Left lung (tissue), 10 donors: Measurements from ENCODE around the gene SPOPL. TPM values are rescaled to one million over a fixed set of nuclear protein-coding genes. Genes with fewer than 3 reads are reported as not detected.

Source experiments
- ATAC-seq: fragments of 200-7000 bp; cut with Tn5 transposase; one replicate; pipeline ENCODE4 v1.9.1; 2020; ENCODE audit warnings: moderate library complexity
- DNase-seq, 4 donors: peaks; one replicate each; pipeline ENCODE4 v3.0.0-alpha.2; 2013 to 2020
- H3K27ac ChIP-seq, 2 donors: fragments of 200-600 bp; sonication (generic) in 1 of 2; one replicate each; pipeline versions ENCODE4 v1.5.0 to v1.8.0; 2020 to 2021
- H3K27me3 ChIP-seq, 2 donors: fragments of 200-600 bp; sonication (generic) in 1 of 2; one replicate each; pipeline versions ENCODE4 v1.5.0 to v1.8.0; 2020 to 2021
- H3K36me3 ChIP-seq, 2 donors: fragments of 200-600 bp; sonication (generic) in 1 of 2; one replicate each; pipeline versions ENCODE4 v1.5.0 to v1.8.0; 2020 to 2021
- H3K4me1 ChIP-seq, 2 donors: fragments of 200-600 bp; one replicate each; pipeline ENCODE4 v1.8.0; 2021
- H3K4me3 ChIP-seq, 2 donors: fragments of 200-600 bp; sonication (generic) in 1 of 2; one replicate each; pipeline versions ENCODE4 v1.5.0 to v1.8.0; 2020 to 2021; ENCODE audit warnings: mild to moderate bottlenecking in 1 of 2
- H3K9me3 ChIP-seq, 2 donors: fragments of 200-600 bp; sonication (generic) in 1 of 2; one replicate each; pipeline versions ENCODE4 v1.5.0 to v1.8.0; 2020 to 2021
- CTCF ChIP-seq, 2 donors: fragments of 200-600 bp; sonication (generic) in 1 of 2; IDR thresholded peaks; one replicate each; pipeline versions ENCODE4 v1.5.0 to v1.8.0; 2021; ENCODE audit warnings: antibody characterized with exemption in 2 of 2
- intact Hi-C, 2 donors: fragments of 100-400 bp; cut with DNase I; formaldehyde crosslinking; loops; one replicate each; pipeline versions ENCODE4 v1.11.2 to v1.14.2; 2022
- polyA plus RNA-seq, 6 donors: library from polyadenylated mRNA; unstranded; fragments of 120-200 nt; gene quantifications; one replicate each; pipeline ENCODE4 v1.2.1, GENCODE V29; 2013; ENCODE audit not compliant: insufficient read length in 6 of 6
- total RNA-seq, 2 donors: library from RNA; stranded (reverse); fragmentation: NEBNext Ultra II Directional; extraction: Animal tissue kit (Norgen Biotek cat#: 25700); gene quantifications; one replicate each; pipeline ENCODE4 v1.2.1, GENCODE V29; 2021
- donor health status: DM: no; HTN: yes; CAD: no.
- donor health status: DM: no; HTN: no; CAD: no.

Gene SPOPL
- total and polyA plus RNA-seq, 8 donors: 23.2 to 32.8 (median 25.8) TPM

- intact Hi-C loops: no loop called here
- Histone ChIP-seq H3K36me3 (no peaks in the 10 kb centered on the region), H3K27ac (no peak overlapping the region), H3K27me3 (no peaks in the 10 kb centered on the region), H3K4me3 (no peak overlapping the region), H3K9me3 (no peaks in the 10 kb centered on the region), H3K4me1 (no peaks in the 10 kb centered on the region)
- no peak for TF ChIP-seq CTCF (IDR thresholded peaks at IDR 0.05)
- DNase-seq (no peak), ATAC-seq (no peak)
Measured at GRCh38 chr2:138493334-138493733, 8.2 kb upstream of the SPOPL start.

GRCh38 chr2:138494265-138494966 lies 7.2 kb upstream of the SPOPL start:
- H3K36me3 ChIP-seq: no peaks in the 10 kb centered on the region
- no peak for ATAC-seq
- H3K9me3 ChIP-seq: no peaks in the 10 kb centered on the region
- no peak overlapping the region for H3K27ac ChIP-seq
- TF ChIP-seq CTCF (IDR thresholded peaks at IDR 0.05): no peak
- H3K27me3 ChIP-seq: no peaks in the 10 kb centered on the region
- intact Hi-C loops: no loop called here
- DNase-seq: no peak
- peaks cover 0 to 2% of the 10 kb centered on the region in 2 donors for H3K4me1 ChIP-seq
- no peak overlapping the region for H3K4me3 ChIP-seq

- H3K27me3 ChIP-seq: no peaks in the 10 kb centered on the region
- no peak for TF ChIP-seq CTCF (IDR thresholded peaks at IDR 0.05)
- H3K27ac ChIP-seq: no peak overlapping the region
- intact Hi-C loops: no loop called here
- ATAC-seq (no peak), DNase-seq (no peak)
- no peaks in the 10 kb centered on the region for H3K36me3 ChIP-seq
- no peak overlapping the region for H3K4me3 ChIP-seq
- H3K4me1 ChIP-seq: peaks cover 0 to 12% of the 10 kb centered on the region in 2 donors
- H3K9me3 ChIP-seq: no peaks in the 10 kb centered on the region
Measured at GRCh38 chr2:138495384-138495783, 6.2 kb upstream of the SPOPL start.

- H3K4me1 ChIP-seq: peaks cover 7 to 20% of the 10 kb centered on the region in 2 donors
- no peaks in the 10 kb centered on the region for H3K36me3 ChIP-seq
- H3K27me3 ChIP-seq: no peaks in the 10 kb centered on the region
- DNase-seq (no peak), ATAC-seq (no peak)
- H3K9me3 ChIP-seq: no peaks in the 10 kb centered on the region
- no peak for TF ChIP-seq CTCF (IDR thresholded peaks at IDR 0.05)
- H3K4me3 ChIP-seq: no peak overlapping the region
- H3K27ac ChIP-seq: no peak overlapping the region
- intact Hi-C loops: no loop called here
Measured at GRCh38 chr2:138496096-138496651, 5.4 kb upstream of the SPOPL start.

- ATAC-seq: no peak
- no peak for TF ChIP-seq CTCF (IDR thresholded peaks at IDR 0.05)
- Histone ChIP-seq H3K4me1 (peaks cover 7 to 20% of the 10 kb centered on the region in 2 donors), H3K9me3 (no peaks in the 10 kb centered on the region), H3K27ac (no peak overlapping the region), H3K27me3 (no peaks in the 10 kb centered on the region), H3K36me3 (no peaks in the 10 kb centered on the region), H3K4me3 (no peak overlapping the region)
- no peak for DNase-seq
- intact Hi-C loops: no loop called here
Measured at GRCh38 chr2:138497294-138497693, 4.3 kb upstream of the SPOPL start.
